H1 (cell line): ENCODE measurements around the gene ANGPTL2. TPM values are rescaled to one million over a fixed set of nuclear protein-coding genes. Genes with fewer than 3 reads are reported as not detected.

ENCODE experiments used
- NANOG ChIP-seq: IDR thresholded peaks from 2 replicates; pipeline ENCODE4 v1.6.1; 2011; ENCODE audit warnings: low read length, low read depth, mild to moderate bottlenecking, inconsistent platforms; ENCODE audit not compliant: insufficient read depth, poor library complexity, severe bottlenecking
- POLR2AphosphoS5 ChIP-seq: IDR thresholded peaks from 2 replicates; pipeline ENCODE4 v1.6.1; 2011; ENCODE audit warnings: low read depth, low read length
- TCF12 ChIP-seq: IDR thresholded peaks from 2 replicates; pipeline ENCODE4 v1.6.1; 2011; ENCODE audit warnings: low read depth, mild to moderate bottlenecking, low read length
- polyA plus RNA-seq, 7 experiments: library from polyadenylated mRNA; depleted of rRNA in 3 of 7; stranded (reverse) in 5 of 7; unstranded in 2 of 7; fragments of >200 nt in 5 of 7; fragments of 200-250 nt in 2 of 7; gene quantifications; 1 replicate in 5 of 7; 2 replicates in 1 of 7; 4 replicates in 1 of 7; pipeline versions ENCODE4 v1.2.1 to v1.2.3, GENCODE V29; 2011 to 2013; ENCODE audit warnings: missing spikeins in 2 of 7, mixed read lengths in 2 of 7
- total RNA-seq: library from RNA; stranded (reverse); fragmentation: NEBNext Ultra II Directional; extraction: Animal tissue kit (Norgen Biotek cat#: 25700); gene quantifications from 2 replicates; pipeline ENCODE4 v1.2.1, GENCODE V29; 2021

The ANGPTL2 gene
- total and polyA plus RNA-seq, 2 of the 8 experiments (the other 6 are each of a cell fraction or from before 2014, with no cell fraction given), result 9.0 to 10.6 TPM

DNA sequence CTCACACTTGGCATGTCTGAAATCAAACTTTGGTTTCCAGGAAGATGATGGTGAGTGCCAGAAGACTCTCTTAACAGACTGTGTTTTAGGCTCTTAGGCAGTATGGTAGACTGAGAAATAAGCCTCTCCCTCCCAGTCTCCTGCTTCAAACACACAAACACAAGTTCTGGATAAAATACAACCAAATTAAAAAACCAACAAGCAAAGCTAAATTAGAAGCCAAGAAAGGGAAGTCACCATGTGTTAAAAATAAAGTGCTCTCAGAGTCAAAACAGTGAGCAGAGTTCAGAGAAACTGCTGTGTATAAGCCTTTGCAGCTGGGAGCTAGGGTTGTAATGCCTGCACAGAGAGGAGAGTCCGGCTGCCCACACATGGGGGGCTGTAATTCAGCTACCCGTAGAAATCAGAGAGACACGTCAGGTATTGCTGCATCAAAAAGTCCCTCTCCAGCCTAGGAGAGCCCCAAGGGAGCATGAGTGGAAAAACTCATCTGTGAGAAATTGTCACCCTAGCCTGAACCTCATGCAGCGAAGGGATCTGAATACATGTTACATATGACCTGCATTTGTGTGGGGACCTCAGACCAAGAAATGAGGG is 62.6 kb downstream of the ANGPTL2 start (continued):
- no peak for TF ChIP-seq TCF12
- no peak for TF ChIP-seq NANOG
- no peak for TF ChIP-seq POLR2AphosphoS5
- TF ChIP-seq, all 59 proteins: peak for 0
